Fibroblast of the aortic adventitia (primary cell): Measurements from ENCODE around the gene SOD2. TPM values are rescaled to one million over a fixed set of nuclear protein-coding genes. Genes with fewer than 3 reads are reported as not detected.
"Not testable (repeated sequence)": the region's sequence is repeated elsewhere in the genome, so short reads cannot be mapped to it uniquely, and the experiment has no call there.

ENCODE experiments used
- DNase-seq: peaks from one replicate; pipeline ENCODE4 v3.0.0-alpha.2; 2010; ENCODE audit warnings: low read depth
- H3K4me3 ChIP-seq: 2 replicates; pipeline ENCODE4 v1.5.1; 2011; ENCODE audit warnings: low read depth, mild to moderate bottlenecking, control low read depth, low read length, moderate library complexity
- total RNA-seq: library from RNA; depleted of rRNA; stranded (reverse); fragments of >200 nt; gene quantifications from 2 replicates; pipeline ENCODE4 v1.2.3, GENCODE V29; 2012; ENCODE audit warnings: low replicate concordance
- TF ChIP-seq, protein P1 (sequence below): IDR thresholded peaks from 2 replicates; pipeline ENCODE4 v1.5.1; 2011; ENCODE audit warnings: mild to moderate bottlenecking, low read length, control low read depth, inconsistent platforms; ENCODE audit not compliant: insufficient read depth

Gene SOD2
- total RNA-seq, 1 donor, result 184 TPM

DNA sequence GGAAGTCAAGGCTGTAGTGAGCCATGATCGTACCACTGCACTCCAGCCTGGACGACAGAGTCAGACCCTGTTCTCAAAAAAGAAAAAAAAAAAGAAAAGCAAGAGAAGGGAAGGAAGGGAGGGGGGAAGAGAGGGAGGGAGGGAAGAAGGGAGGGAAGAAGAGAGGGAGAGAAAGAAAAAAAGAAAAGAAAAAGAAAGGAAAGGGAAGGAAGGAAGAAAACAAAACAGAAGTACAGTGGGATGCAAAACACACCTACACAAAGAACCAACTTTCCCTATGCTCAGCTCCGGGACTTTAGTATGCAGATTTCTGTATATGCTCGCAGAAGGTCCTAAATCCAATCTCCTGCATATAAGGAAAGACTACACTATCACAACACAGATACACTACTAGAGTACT is 31.7 kb upstream of the SOD2 start:
- TF ChIP-seq, protein P1, sequence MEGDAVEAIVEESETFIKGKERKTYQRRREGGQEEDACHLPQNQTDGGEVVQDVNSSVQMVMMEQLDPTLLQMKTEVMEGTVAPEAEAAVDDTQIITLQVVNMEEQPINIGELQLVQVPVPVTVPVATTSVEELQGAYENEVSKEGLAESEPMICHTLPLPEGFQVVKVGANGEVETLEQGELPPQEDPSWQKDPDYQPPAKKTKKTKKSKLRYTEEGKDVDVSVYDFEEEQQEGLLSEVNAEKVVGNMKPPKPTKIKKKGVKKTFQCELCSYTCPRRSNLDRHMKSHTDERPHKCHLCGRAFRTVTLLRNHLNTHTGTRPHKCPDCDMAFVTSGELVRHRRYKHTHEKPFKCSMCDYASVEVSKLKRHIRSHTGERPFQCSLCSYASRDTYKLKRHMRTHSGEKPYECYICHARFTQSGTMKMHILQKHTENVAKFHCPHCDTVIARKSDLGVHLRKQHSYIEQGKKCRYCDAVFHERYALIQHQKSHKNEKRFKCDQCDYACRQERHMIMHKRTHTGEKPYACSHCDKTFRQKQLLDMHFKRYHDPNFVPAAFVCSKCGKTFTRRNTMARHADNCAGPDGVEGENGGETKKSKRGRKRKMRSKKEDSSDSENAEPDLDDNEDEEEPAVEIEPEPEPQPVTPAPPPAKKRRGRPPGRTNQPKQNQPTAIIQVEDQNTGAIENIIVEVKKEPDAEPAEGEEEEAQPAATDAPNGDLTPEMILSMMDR, result no peak

DNA sequence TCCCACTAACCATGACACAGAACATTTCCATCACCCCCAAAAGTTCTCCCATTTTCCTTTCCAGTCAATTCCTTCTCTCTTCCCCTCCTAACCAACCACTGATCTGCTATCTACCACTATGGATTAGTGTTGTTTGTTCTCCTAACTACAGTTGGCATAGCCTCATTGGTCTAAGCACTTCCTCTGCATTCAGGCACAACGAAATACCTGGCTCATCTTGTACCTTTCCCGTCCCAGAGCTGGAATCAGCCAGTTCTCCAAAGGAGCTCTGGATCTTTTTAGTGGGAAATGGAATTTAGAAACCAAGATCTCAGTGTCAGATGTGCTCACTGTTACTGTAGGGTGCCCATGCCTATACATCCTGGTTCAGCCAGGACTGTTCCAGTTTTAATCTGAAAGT is 30.2 kb upstream of the SOD2 start:
- TF ChIP-seq, protein P1, result no peak

More for the DNA sequence above, 31.7 kb upstream of the SOD2 start:
- no peak for DNase-seq
- H3K4me3 ChIP-seq, result no peak overlapping the region

DNA sequence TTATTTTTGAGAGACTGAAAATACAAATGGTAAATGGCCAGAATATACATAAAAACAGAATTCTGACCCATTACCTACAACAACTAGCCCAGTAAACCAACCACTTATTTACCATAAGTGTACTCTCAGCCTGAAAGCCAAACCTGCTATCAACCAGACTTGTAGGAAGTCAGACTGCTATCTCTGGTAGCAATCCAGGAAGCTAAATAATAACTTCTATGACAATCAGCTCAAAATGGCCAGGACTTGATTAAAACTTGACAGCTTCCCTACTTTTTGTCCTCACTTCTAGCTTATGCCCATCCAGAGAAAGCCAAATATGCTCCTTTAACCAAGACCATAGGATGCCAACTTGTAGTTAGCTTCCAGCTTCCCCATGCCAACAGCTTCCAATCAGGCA is 29.6 kb upstream of the SOD2 start:
- no peak for DNase-seq
- TF ChIP-seq, protein P1, result no peak
- H3K4me3 ChIP-seq, result no peak overlapping the region

More for the DNA sequence above, 30.2 kb upstream of the SOD2 start:
- no peak overlapping the region for H3K4me3 ChIP-seq
- no peak for DNase-seq

DNA sequence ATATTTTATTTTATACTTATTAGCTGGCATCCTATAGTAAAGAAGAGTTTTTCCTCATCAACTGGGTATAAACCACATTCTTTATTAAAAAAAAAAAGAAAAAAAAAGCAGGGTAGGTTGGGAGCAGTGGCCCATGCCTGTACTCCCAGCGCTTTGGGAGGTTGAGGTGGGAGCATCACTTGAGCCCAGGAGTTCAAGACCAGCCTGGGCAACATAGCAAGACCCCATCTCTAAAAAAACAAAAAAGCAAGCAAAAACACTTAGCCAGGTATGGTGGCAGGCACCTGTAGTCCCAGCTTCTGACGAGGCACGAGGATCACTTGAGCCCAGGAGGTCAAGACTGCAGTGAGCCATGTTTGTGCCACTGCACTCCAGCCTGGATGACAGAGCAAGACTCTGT is 28.9 kb upstream of the SOD2 start:
- not testable (repeated sequence) for DNase-seq

DNA sequence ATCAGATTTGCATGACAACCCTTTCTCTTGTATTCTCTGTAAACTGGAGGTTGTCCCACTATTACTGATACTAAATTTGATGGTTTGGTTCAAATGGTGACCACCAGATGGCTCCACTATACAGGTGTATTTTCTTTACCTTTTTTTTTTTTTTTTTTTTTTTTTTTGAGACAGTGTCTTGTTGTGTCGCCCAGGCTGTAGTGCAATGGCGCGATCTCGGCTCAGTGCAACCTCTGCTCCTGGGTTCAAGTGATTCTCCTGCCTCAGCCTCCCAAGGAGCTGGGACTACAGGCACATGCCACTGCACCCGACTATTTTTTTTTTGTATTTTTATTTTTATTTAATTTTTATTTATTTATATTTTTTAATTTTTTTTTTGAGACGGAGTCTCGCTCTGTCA is 27.7 kb upstream of the SOD2 start:
- DNase-seq, result peak; percentile 51
- TF ChIP-seq, protein P1, result peak; percentile 49
- H3K4me3 ChIP-seq, result no peak overlapping the region

More for the DNA sequence above, 28.9 kb upstream of the SOD2 start:
- not testable (repeated sequence) for H3K4me3 ChIP-seq

DNA sequence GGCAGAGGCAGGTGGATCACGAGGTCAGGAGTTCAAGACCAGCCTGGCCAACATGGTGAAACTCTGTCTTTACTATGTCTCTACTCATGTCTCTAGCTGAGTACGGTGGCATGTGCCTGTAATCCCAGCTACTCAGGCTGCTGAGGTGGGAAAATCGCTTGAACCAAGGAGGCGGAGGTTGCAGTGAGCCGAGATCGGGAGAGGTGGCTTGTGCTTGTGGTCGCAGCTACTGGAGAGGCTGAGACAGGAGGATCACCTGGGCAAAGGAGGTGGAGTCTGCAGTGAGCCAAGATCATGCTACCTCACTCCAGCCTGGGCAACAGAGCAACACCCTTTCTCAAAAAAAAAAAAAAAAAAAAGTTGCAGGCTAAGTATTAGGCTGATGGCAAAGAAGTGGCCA is 26.2 kb upstream of the SOD2 start:
- no peak overlapping the region for H3K4me3 ChIP-seq
- no peak for DNase-seq
- TF ChIP-seq, protein P1, result no peak

DNA sequence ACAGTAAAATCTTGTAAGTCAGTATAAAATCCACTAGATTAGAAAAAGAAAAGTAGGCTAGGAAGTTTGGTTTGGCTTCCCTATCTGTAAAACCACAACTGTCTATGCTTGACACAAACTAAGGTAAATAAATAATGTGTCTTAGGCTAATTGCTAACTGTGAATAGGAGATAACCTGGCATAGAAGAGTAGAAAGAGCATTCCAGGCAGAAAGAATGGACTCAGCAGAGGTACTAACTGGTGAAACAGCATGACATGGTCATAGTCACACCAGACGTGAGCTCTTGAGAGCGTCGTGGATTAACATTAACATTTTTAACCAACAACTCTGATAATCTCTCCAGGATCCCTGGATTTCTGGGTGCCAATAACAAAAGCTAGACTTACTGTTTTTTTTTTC is 25.6 kb upstream of the SOD2 start:
- DNase-seq, result no peak
- TF ChIP-seq, protein P1, result no peak

More for the DNA sequence above, 25.6 kb upstream of the SOD2 start:
- no peak overlapping the region for H3K4me3 ChIP-seq
